Sigmoid colon (tissue), 3 donors: ENCODE results near the gene SYTL5.
"Not testable (repeated sequence)": the region's sequence is repeated elsewhere in the genome, so short reads cannot be mapped to it uniquely, and the experiment has no call there.

ENCODE experiments used
- POLR2A ChIP-seq, 2 donors: fragments of 450-650 bp; IDR thresholded peaks; one replicate each; pipeline ENCODE4 v1.6.1; 2016; ENCODE audit warnings: antibody characterized with exemption in 2 of 2, mild to moderate bottlenecking in 2 of 2, moderate library complexity in 2 of 2
- TF ChIP-seq, protein P1 (sequence below), 4 experiments: fragments of 450-650 bp in 3 of 4; fragments of 200-600 bp in 1 of 4; IDR thresholded peaks; one replicate each; pipeline ENCODE4 v1.5.1; 2016 to 2019; ENCODE audit warnings: antibody characterized with exemption in 4 of 4, mild to moderate bottlenecking in 3 of 4, moderate library complexity in 2 of 4

DNA sequence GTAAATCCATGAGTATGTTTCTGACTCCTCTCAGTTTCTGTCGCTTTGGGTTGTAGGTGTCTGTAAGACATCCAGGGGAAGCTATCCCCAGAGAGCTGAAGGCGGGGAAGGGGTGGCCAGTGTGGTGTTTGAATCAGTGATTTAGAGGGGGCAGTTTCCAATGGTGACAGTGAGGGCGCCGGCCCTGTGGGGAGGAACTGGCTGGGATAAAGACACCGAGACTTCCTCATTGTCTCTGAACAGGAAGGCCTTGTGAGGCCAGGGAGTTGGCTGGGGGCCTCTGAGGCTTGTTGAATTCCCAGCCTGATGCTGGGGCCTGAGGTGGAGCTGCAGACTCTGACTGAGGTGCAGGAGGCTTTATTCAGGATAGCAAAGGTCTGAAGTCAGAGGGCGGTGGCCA is 15.1 kb upstream of the SYTL5 start:
- TF ChIP-seq, protein P1, sequence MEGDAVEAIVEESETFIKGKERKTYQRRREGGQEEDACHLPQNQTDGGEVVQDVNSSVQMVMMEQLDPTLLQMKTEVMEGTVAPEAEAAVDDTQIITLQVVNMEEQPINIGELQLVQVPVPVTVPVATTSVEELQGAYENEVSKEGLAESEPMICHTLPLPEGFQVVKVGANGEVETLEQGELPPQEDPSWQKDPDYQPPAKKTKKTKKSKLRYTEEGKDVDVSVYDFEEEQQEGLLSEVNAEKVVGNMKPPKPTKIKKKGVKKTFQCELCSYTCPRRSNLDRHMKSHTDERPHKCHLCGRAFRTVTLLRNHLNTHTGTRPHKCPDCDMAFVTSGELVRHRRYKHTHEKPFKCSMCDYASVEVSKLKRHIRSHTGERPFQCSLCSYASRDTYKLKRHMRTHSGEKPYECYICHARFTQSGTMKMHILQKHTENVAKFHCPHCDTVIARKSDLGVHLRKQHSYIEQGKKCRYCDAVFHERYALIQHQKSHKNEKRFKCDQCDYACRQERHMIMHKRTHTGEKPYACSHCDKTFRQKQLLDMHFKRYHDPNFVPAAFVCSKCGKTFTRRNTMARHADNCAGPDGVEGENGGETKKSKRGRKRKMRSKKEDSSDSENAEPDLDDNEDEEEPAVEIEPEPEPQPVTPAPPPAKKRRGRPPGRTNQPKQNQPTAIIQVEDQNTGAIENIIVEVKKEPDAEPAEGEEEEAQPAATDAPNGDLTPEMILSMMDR (IDR thresholded peaks at IDR 0.05), result not testable (repeated sequence)
- TF ChIP-seq POLR2A (IDR thresholded peaks at IDR 0.05), result not testable (repeated sequence)
